Activated T-cell treated with anti-CD3 and anti-CD28 coated beads, Interleukin-2, amount 50 U/mL, for 24 hours (primary cell): ENCODE data around the gene MBP.
"Not testable (repeated sequence)": the region's sequence is repeated elsewhere in the genome, so short reads cannot be mapped to it uniquely, and the experiment has no call there.

Source experiments
- DNase-seq: peaks from one replicate; pipeline ENCODE4 v3.0.0-alpha.2; 2020
- H3K27ac Mint-ChIP-seq: 2 replicates; pipeline ENCODE4 v1.8.0; 2020; ENCODE audit warnings: mild to moderate bottlenecking, mixed read lengths
- H3K27me3 Mint-ChIP-seq: 2 replicates; pipeline ENCODE4 v1.8.0; 2020; ENCODE audit warnings: mixed read lengths
- H3K36me3 Mint-ChIP-seq: 2 replicates; pipeline ENCODE4 v1.8.0; 2020; ENCODE audit warnings: low read depth, mixed read lengths
- H3K4me1 Mint-ChIP-seq: 2 replicates; pipeline ENCODE4 v1.8.0; 2020; ENCODE audit warnings: low read depth, mixed read lengths
- H3K4me3 Mint-ChIP-seq: 2 replicates; pipeline ENCODE4 v1.8.0; 2020; ENCODE audit warnings: mild to moderate bottlenecking, moderate library complexity, mixed read lengths
- H3K9me3 Mint-ChIP-seq: 2 replicates; pipeline ENCODE4 v1.8.0; 2020; ENCODE audit warnings: mixed read lengths

The MBP gene

GRCh38 chr18:76967721-76968472 is 164.7 kb downstream of the MBP start:
- peaks cover 27% of the 10 kb centered on the region for H3K4me1 Mint-ChIP-seq
- no peaks in the 10 kb centered on the region for H3K27me3 Mint-ChIP-seq
- no peaks in the 10 kb centered on the region for H3K9me3 Mint-ChIP-seq
- no peak overlapping the region for H3K4me3 Mint-ChIP-seq
- no peak for DNase-seq
- H3K27ac Mint-ChIP-seq = no peak overlapping the region
- H3K36me3 Mint-ChIP-seq = peaks cover 39% of the 10 kb centered on the region

GRCh38 chr18:76967299-76967698 is 165.3 kb downstream of the MBP start:
- Mint-ChIP-seq H3K36me3 (peaks cover 45% of the 10 kb centered on the region), H3K4me1 (peaks cover 31% of the 10 kb centered on the region)
- not testable (repeated sequence) for DNase-seq, H3K27ac Mint-ChIP-seq, H3K4me3 Mint-ChIP-seq, H3K27me3 Mint-ChIP-seq, H3K9me3 Mint-ChIP-seq

GRCh38 chr18:76965555-76966151 is 166.9 kb downstream of the MBP start:
- not testable (repeated sequence) for H3K27ac Mint-ChIP-seq, H3K27me3 Mint-ChIP-seq, H3K9me3 Mint-ChIP-seq, DNase-seq, H3K4me3 Mint-ChIP-seq
- Mint-ChIP-seq H3K36me3 (peaks cover 56% of the 10 kb centered on the region), H3K4me1 (peaks cover 28% of the 10 kb centered on the region)

- H3K36me3 Mint-ChIP-seq = peaks cover 68% of the 10 kb centered on the region
- H3K27ac Mint-ChIP-seq = peak overlapping the region; percentile 5
- no peak overlapping the region for H3K4me3 Mint-ChIP-seq
- no peak for DNase-seq
- no peaks in the 10 kb centered on the region for H3K9me3 Mint-ChIP-seq
- H3K27me3 Mint-ChIP-seq = no peaks in the 10 kb centered on the region
- H3K4me1 Mint-ChIP-seq = peaks cover 28% of the 10 kb centered on the region
These were observed 168.6 kb downstream of the MBP start for GRCh38 chr18:76963936-76964335.

GRCh38 chr18:76962851-76963250 is 169.7 kb downstream of the MBP start:
- Mint-ChIP-seq H3K4me1 (peaks cover 28% of the 10 kb centered on the region), H3K4me3 (no peak overlapping the region), H3K27ac (peak overlapping the region; percentile 39), H3K36me3 (peaks cover 75% of the 10 kb centered on the region), H3K9me3 (no peaks in the 10 kb centered on the region), H3K27me3 (no peaks in the 10 kb centered on the region)
- no peak for DNase-seq

- Mint-ChIP-seq H3K27ac (no peak overlapping the region), H3K36me3 (peaks cover 97% of the 10 kb centered on the region), H3K4me3 (no peak overlapping the region), H3K9me3 (no peaks in the 10 kb centered on the region), H3K4me1 (peaks cover 35% of the 10 kb centered on the region), H3K27me3 (no peaks in the 10 kb centered on the region)
- DNase-seq = no peak
These were observed 172.0 kb downstream of the MBP start for GRCh38 chr18:76960528-76961035.

- peaks cover 92% of the 10 kb centered on the region for H3K36me3 Mint-ChIP-seq
- H3K27me3 Mint-ChIP-seq = no peaks in the 10 kb centered on the region
- DNase-seq = no peak
- peaks cover 31% of the 10 kb centered on the region for H3K4me1 Mint-ChIP-seq
- H3K9me3 Mint-ChIP-seq = no peaks in the 10 kb centered on the region
- no peak overlapping the region for H3K27ac Mint-ChIP-seq
- no peak overlapping the region for H3K4me3 Mint-ChIP-seq
These were observed 173.0 kb downstream of the MBP start for GRCh38 chr18:76959605-76960004.

- Mint-ChIP-seq H3K9me3 (no peaks in the 10 kb centered on the region), H3K27ac (no peak overlapping the region), H3K36me3 (peaks cover 93% of the 10 kb centered on the region), H3K4me1 (peaks cover 26% of the 10 kb centered on the region), H3K4me3 (no peak overlapping the region), H3K27me3 (no peaks in the 10 kb centered on the region)
- DNase-seq = no peak
These were observed 173.8 kb downstream of the MBP start for GRCh38 chr18:76958692-76959341.

- peaks cover 15% of the 10 kb centered on the region for H3K4me1 Mint-ChIP-seq
- peaks cover 93% of the 10 kb centered on the region for H3K36me3 Mint-ChIP-seq
- H3K9me3 Mint-ChIP-seq = no peaks in the 10 kb centered on the region
- no peak overlapping the region for H3K4me3 Mint-ChIP-seq
- no peak overlapping the region for H3K27ac Mint-ChIP-seq
- no peak for DNase-seq
- H3K27me3 Mint-ChIP-seq = no peaks in the 10 kb centered on the region
These were observed 174.9 kb downstream of the MBP start for GRCh38 chr18:76957384-76958355.

GRCh38 chr18:76956648-76957047 is 175.9 kb downstream of the MBP start:
- Mint-ChIP-seq H3K9me3 (no peaks in the 10 kb centered on the region), H3K4me1 (peaks cover 11% of the 10 kb centered on the region), H3K27ac (no peak overlapping the region), H3K27me3 (no peaks in the 10 kb centered on the region), H3K36me3 (peaks cover 92% of the 10 kb centered on the region), H3K4me3 (no peak overlapping the region)
- DNase-seq = no peak

GRCh38 chr18:76955524-76956170 is 176.9 kb downstream of the MBP start:
- DNase-seq = no peak
- Mint-ChIP-seq H3K27ac (no peak overlapping the region), H3K9me3 (no peaks in the 10 kb centered on the region), H3K36me3 (peaks cover 92% of the 10 kb centered on the region), H3K4me3 (no peak overlapping the region), H3K4me1 (peaks cover 18% of the 10 kb centered on the region), H3K27me3 (no peaks in the 10 kb centered on the region)

GRCh38 chr18:76953583-76954233 is 178.9 kb downstream of the MBP start:
- no peak overlapping the region for H3K4me3 Mint-ChIP-seq
- no peak overlapping the region for H3K27ac Mint-ChIP-seq

GRCh38 chr18:76953156-76953555 is 179.4 kb downstream of the MBP start:
- H3K4me3 Mint-ChIP-seq = no peak overlapping the region
- peak overlapping the region; percentile 34 for H3K27ac Mint-ChIP-seq
- H3K9me3 Mint-ChIP-seq = no peaks in the 10 kb centered on the region
- no peaks in the 10 kb centered on the region for H3K27me3 Mint-ChIP-seq
- H3K4me1 Mint-ChIP-seq = peaks cover 32% of the 10 kb centered on the region
- H3K36me3 Mint-ChIP-seq = peaks cover 90% of the 10 kb centered on the region
- no peak for DNase-seq

More at GRCh38 chr18:76953583-76954233, 178.9 kb downstream of the MBP start:
- Mint-ChIP-seq H3K9me3 (no peaks in the 10 kb centered on the region), H3K27me3 (no peaks in the 10 kb centered on the region), H3K36me3 (peaks cover 90% of the 10 kb centered on the region), H3K4me1 (peaks cover 26% of the 10 kb centered on the region)
- no peak for DNase-seq
